Activated naive CD8-positive, alpha-beta T cell treated with anti-CD3 and anti-CD28 coated beads, Interleukin-2, amount 10 ng/mL, durations not matched to agents 7 days and 5 days (primary cell): ENCODE results near the gene RPSA. TPM values are rescaled to one million over a fixed set of nuclear protein-coding genes. Genes with fewer than 3 reads are reported as not detected.
"Not testable (repeated sequence)": the region's sequence is repeated elsewhere in the genome, so short reads cannot be mapped to it uniquely, and the experiment has no call there.

Experiments used
- ATAC-seq: fragments of 150-1000 bp; cut with Tn5 transposase; one replicate; pipeline ENCODE4 v1.10.0; 2021; ENCODE audit warnings: low read depth, moderate library complexity
- POLR2A ChIA-PET: fragments of 350-600 bp; sonication (Branson Sonifier 250); formaldehyde crosslinking; loops from one replicate; lab custom pipeline; 2021; ENCODE audit warnings: antibody characterized with exemption; lab: Charles Lee
- DNase-seq: peaks from one replicate; pipeline ENCODE4 v3.0.0; 2021
- H3K27ac Mint-ChIP-seq: one replicate; pipeline ENCODE4 v1.8.0; 2022; ENCODE audit warnings: mild to moderate bottlenecking, mixed read lengths
- H3K27me3 Mint-ChIP-seq: one replicate; pipeline ENCODE4 v1.8.0; 2022; ENCODE audit warnings: mild to moderate bottlenecking, moderate library complexity, mixed read lengths
- H3K36me3 Mint-ChIP-seq: one replicate; pipeline ENCODE4 v1.8.0; 2021; ENCODE audit warnings: mild to moderate bottlenecking, mixed read lengths
- H3K4me1 Mint-ChIP-seq: one replicate; pipeline ENCODE4 v1.8.0; 2021; ENCODE audit warnings: mixed read lengths
- H3K4me3 Mint-ChIP-seq: one replicate; pipeline ENCODE4 v1.8.0; 2022; ENCODE audit warnings: mild to moderate bottlenecking, moderate library complexity, mixed read lengths
- H3K9me3 Mint-ChIP-seq: one replicate; pipeline ENCODE4 v1.8.0; 2021; ENCODE audit warnings: mixed read lengths
- total RNA-seq, 2 experiments: library from RNA; stranded (reverse); gene quantifications; one replicate each; pipeline ENCODE4 v1.2.3, GENCODE V29; 2021

RPSA gene
- total RNA-seq, 2 experiments from 2014 or later, result 1,282 to 1,296 TPM

DNA sequence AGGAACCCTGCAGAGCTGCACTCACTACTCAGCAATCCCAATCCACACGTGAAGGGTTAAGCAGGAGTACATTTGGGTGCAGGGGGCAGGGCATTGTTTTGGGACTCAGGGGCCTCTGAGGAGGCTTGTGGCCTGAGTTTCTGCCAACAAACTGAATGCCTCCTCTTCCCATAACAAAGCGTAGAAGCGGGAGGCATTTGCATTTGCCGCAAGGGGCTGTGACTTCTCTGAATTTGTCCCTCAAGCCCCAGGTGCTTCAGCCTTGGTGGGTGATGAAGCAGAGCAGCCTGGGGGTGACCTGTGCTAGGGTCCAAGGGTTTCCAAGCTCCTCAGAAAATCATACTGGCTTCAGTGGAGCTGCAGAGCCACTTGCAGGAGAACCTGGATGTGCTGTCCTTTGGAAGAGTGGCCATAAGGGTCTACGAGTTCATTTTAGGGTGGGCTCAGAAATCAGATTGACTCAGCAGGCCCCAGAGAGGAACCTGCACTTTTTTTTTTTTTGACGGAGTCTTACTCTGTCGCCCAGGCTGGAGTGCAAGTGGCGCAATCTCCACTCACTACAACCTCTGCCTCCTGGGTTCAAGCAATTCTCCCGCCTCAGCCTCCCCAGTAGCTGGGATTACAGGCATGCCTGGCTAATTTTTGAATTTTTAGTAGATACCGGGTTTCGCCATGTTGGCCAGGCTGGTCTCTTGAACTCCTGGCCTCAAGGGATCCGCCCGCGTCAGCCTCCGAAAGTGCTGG is 1.4 kb upstream of the RPSA start:
- no peak for DNase-seq
- POLR2A ChIA-PET, result interaction anchor here (0.6 to 5.9 kb wide), 4 partner anchors 16 to 281 kb away, joined by 3 to 42 read pairs (median 10); no protein-coding TSS in a partner anchor

DNA sequence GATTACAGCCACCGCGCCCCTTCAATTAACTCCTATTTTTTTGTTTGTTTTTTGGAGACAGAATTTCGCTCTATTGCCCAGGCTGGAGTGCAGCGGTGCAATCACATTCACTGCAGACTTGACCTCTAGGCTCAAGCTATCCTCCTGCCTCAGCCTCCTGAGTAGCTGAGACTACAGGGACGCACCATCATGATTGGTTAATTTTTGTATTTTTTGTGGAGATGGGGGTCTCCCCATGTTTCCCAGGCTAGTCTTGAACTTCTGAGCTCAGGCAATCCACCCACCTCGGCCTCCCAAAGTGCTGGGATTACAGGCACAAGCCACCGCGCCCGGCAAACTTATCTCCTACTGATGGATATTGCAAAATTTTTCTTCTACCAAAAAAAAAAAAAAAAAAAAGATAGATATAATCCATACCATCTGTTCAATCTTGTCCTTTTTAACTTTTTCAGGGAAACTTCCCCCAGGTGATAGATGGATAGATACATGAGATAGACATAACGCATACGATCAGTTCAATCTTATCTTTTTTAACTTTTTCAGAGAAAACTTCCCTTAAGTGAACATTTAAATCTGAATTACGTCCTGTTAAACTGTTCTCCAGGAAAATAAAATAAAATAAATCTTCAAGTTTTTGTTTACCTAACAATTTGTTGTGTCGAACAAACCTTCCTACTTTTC is 693 bp upstream of the RPSA start:
- DNase-seq, result no peak
- Mint-ChIP-seq H3K36me3 (peaks cover 30% of the 10 kb centered on the region), H3K27ac (peak overlapping the region; percentile 92), H3K9me3 (no peaks in the 10 kb centered on the region), H3K4me3 (peak overlapping the region; percentile 96), H3K27me3 (no peaks in the 10 kb centered on the region), H3K4me1 (peaks cover 43% of the 10 kb centered on the region)
- no peak for ATAC-seq
- POLR2A ChIA-PET, result interaction anchor here (0.6 to 5.9 kb wide), 16 partner anchors 9 to 298 kb away, joined by 3 to 42 read pairs (median 5); partner anchors contain the start of genes GORASP1 and TTC21A

More for the DNA sequence above, 1.4 kb upstream of the RPSA start:
- Mint-ChIP-seq H3K27me3 (no peaks in the 10 kb centered on the region), H3K4me1 (peaks cover 39% of the 10 kb centered on the region), H3K4me3 (no peak overlapping the region), H3K9me3 (no peaks in the 10 kb centered on the region), H3K27ac (peak overlapping the region; percentile 92), H3K36me3 (peaks cover 32% of the 10 kb centered on the region)
- ATAC-seq, result no peak

- H3K27me3 Mint-ChIP-seq, result no peaks in the 10 kb centered on the region
- peak overlapping the region; percentile 96 for H3K4me3 Mint-ChIP-seq
- peak overlapping the region; percentile 85 for H3K27ac Mint-ChIP-seq
- POLR2A ChIA-PET, result interaction anchor here (0.7 to 5.9 kb wide), 14 partner anchors 7 to 228 kb away, joined by 3 to 42 read pairs (median 4); no protein-coding TSS in a partner anchor
- ATAC-seq, result no peak
- peaks cover 35% of the 10 kb centered on the region for H3K36me3 Mint-ChIP-seq
- no peak for DNase-seq
- peaks cover 45% of the 10 kb centered on the region for H3K4me1 Mint-ChIP-seq
- H3K9me3 Mint-ChIP-seq, result no peaks in the 10 kb centered on the region
Measured at GRCh38 chr3:39407259-39407629, 724 bp downstream of the RPSA start.

DNA sequence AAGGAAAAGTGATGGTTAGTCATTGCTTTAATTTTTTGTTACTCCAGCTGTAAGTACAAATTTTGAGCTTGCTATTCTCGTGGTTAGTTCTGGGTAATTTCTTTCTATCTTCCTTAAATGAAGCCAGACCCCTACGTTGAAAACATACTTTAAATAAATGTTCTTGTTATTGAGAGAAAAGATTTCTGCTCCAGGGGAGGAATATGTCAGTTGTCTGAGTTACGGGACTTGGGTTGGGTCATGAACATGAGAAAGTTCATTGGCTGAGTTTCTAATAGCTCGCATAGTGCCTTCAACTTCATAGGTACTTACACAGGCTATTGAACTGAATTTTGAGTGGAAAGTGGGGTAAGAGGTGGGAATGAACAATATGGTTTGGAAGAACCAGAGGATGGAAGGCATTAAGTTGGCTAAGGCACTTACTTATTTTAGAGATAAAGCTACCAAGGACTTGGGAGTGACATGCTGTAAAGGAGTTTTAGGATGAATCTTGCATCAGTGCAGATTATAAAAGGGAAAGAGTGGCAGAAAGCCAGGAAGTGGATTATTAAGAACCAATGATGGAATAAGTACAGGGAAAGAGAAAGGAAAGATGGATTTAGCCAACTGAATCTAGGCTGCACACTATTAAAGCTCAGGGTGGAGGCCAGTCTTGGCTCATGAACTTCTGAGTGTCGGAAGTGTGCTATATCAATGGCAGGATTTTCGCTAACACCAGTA is 1.4 kb downstream of the RPSA start:
- H3K9me3 Mint-ChIP-seq, result no peaks in the 10 kb centered on the region
- DNase-seq (no peak), ATAC-seq (no peak)
- H3K36me3 Mint-ChIP-seq, result peaks cover 41% of the 10 kb centered on the region
- peaks cover 48% of the 10 kb centered on the region for H3K4me1 Mint-ChIP-seq
- no peaks in the 10 kb centered on the region for H3K27me3 Mint-ChIP-seq
- H3K27ac Mint-ChIP-seq, result peak overlapping the region; percentile 47
- peak overlapping the region; percentile 96 for H3K4me3 Mint-ChIP-seq
- POLR2A ChIA-PET, result interaction anchor here (1.1 to 5.9 kb wide), 2 partner anchors 24 to 30 kb away, joined by 3 to 42 read pairs; no protein-coding TSS in a partner anchor

GRCh38 chr3:39408493-39409372 is 2.2 kb downstream of the RPSA start:
- Mint-ChIP-seq H3K4me1 (peaks cover 48% of the 10 kb centered on the region), H3K4me3 (peak overlapping the region; percentile 96), H3K9me3 (no peaks in the 10 kb centered on the region), H3K27me3 (no peaks in the 10 kb centered on the region), H3K36me3 (peaks cover 43% of the 10 kb centered on the region), H3K27ac (peak overlapping the region; percentile 47)
- ATAC-seq (no peak), DNase-seq (no peak)
- POLR2A ChIA-PET, result interaction anchor here (0.7 to 5.9 kb wide), 2 partner anchors 15 to 24 kb away, joined by 6 to 42 read pairs; no protein-coding TSS in a partner anchor

DNA sequence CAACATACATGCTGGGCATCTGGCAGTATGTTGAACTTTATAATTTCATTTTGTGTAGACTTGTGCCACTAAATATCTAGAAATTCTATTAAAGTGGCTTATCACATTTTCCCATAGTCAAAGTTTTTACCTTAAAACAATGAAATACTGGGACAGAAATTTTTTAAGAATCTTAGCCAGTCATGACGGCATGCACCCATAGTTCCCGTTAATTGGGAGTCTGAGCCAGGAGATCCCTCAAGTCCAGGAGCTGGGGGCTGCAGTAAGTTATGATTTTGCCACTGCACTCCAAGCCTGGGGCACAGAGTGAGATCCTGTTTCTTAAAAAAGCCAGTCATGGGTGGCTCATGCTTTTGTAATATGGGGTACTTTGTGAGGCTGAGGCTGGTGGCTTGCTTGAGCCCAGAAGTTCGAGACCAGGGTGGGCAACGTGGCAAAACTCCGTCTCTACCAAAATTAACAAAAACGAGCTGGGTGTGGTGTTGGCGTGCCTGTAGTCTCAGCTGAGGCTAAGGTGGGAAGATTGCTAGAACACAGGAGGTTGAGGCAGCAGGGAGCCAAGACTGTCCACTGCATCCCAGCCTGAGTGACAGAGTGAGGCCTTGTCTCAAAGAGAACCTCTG is 3.1 kb downstream of the RPSA start:
- H3K4me1 Mint-ChIP-seq, result peaks cover 48% of the 10 kb centered on the region
- no peaks in the 10 kb centered on the region for H3K9me3 Mint-ChIP-seq
- H3K27ac Mint-ChIP-seq, result no peak overlapping the region
- POLR2A ChIA-PET, result interaction anchor here (0.7 to 5.9 kb wide), 2 partner anchors 15 to 25 kb away, joined by 6 to 42 read pairs; no protein-coding TSS in a partner anchor
- peaks cover 42% of the 10 kb centered on the region for H3K36me3 Mint-ChIP-seq
- peak overlapping the region; percentile 57 for H3K4me3 Mint-ChIP-seq
- ATAC-seq, result no peak
- no peak for DNase-seq
- no peaks in the 10 kb centered on the region for H3K27me3 Mint-ChIP-seq

GRCh38 chr3:39410893-39411292 is 4.4 kb downstream of the RPSA start:
- no peaks in the 10 kb centered on the region for H3K27me3 Mint-ChIP-seq
- DNase-seq (no peak), ATAC-seq (no peak)
- no peaks in the 10 kb centered on the region for H3K9me3 Mint-ChIP-seq
- POLR2A ChIA-PET, result no interaction called here
- no peak overlapping the region for H3K27ac Mint-ChIP-seq
- H3K4me1 Mint-ChIP-seq, result peaks cover 46% of the 10 kb centered on the region
- H3K4me3 Mint-ChIP-seq, result no peak overlapping the region
- H3K36me3 Mint-ChIP-seq, result peaks cover 42% of the 10 kb centered on the region

GRCh38 chr3:39412668-39413260 is 6.2 kb downstream of the RPSA start:
- no peak for DNase-seq
- Mint-ChIP-seq H3K27me3 (no peaks in the 10 kb centered on the region), H3K9me3 (no peaks in the 10 kb centered on the region), H3K4me1 (peaks cover 36% of the 10 kb centered on the region), H3K27ac (no peak overlapping the region), H3K4me3 (no peak overlapping the region), H3K36me3 (peaks cover 38% of the 10 kb centered on the region)
- no peak for ATAC-seq
- POLR2A ChIA-PET, result interaction anchor here (1.6 to 2.4 kb wide), 2 partner anchors 11 to 29 kb away, joined by 3 to 5 read pairs; no protein-coding TSS in a partner anchor

- Mint-ChIP-seq H3K9me3 (no peaks in the 10 kb centered on the region), H3K36me3 (peaks cover 31% of the 10 kb centered on the region), H3K4me1 (peaks cover 27% of the 10 kb centered on the region), H3K4me3 (no peak overlapping the region), H3K27ac (peak overlapping the region; percentile 35), H3K27me3 (no peaks in the 10 kb centered on the region)
- ATAC-seq (no peak), DNase-seq (no peak)
- POLR2A ChIA-PET, result interaction anchor here (1.6 to 2.4 kb wide), 3 partner anchors 7 to 30 kb away, joined by 3 to 6 read pairs (median 5); partner anchors contain the start of gene RPSA
Measured at GRCh38 chr3:39413691-39414420, 7.3 kb downstream of the RPSA start.

DNA sequence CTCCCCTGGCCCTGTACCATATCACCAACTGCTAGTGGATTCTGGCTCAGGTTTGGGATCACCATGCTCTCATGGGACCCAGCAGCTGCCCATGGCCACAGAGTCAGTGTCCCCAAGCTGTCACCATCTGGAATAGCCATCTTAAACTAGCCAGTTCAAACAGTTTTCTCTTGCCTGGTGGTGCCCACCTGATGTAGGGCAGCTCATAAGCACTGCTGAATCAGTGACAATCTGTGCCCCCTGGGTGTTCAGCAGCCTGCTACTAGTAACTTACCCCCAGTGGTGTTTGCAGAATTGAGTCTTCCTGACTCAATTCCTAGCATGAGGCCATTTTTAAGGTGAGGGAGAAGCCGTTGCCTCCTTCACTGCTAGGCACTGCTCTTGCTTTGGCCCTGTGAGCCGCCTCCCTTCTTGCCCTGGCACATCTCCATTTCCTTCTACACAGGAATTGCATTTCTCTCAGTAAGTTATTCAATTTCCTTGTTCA is 7.9 kb downstream of the RPSA start:
- Mint-ChIP-seq H3K27ac (peak overlapping the region; percentile 35), H3K9me3 (no peaks in the 10 kb centered on the region), H3K36me3 (peaks cover 26% of the 10 kb centered on the region), H3K4me3 (no peak overlapping the region), H3K4me1 (peaks cover 23% of the 10 kb centered on the region), H3K27me3 (no peaks in the 10 kb centered on the region)
- ATAC-seq (peak; percentile 19), DNase-seq (no peak)
- POLR2A ChIA-PET, result interaction anchor here (1.9 to 2.4 kb wide), 2 partner anchors 8 to 30 kb away, joined by 5 to 6 read pairs; partner anchors contain the start of gene RPSA

DNA sequence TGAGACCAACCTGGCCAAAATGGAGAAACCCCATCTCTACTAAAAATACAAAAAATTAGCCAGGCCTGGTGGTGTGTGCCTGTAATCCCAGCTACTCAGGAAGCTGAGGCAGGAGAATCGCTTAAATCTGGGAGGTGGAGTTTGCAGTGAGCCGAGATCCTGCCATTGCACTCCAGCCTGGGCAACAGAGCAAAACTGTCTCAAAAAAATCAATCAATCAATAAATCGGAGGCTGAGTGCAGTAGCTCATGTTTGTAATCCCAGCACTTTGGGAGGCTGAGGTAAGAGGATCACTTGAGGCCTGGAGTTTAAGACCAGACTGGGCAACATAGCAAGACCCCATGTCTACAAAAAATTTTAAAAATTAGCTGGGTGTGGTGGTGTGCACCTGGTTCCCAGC is 8.8 kb downstream of the RPSA start:
- not testable (repeated sequence) for DNase-seq, H3K27me3 Mint-ChIP-seq, H3K4me3 Mint-ChIP-seq, H3K27ac Mint-ChIP-seq, H3K9me3 Mint-ChIP-seq, ATAC-seq
- H3K36me3 Mint-ChIP-seq, result peaks cover 20% of the 10 kb centered on the region
- POLR2A ChIA-PET, result interaction anchor here (1.9 kb wide), 1 partner anchor 9 kb away, joined by 6 read pairs; the partner anchor contains the start of gene RPSA
- peaks cover 17% of the 10 kb centered on the region for H3K4me1 Mint-ChIP-seq
